ENCODE results near the gene HMGN1. TPM values are rescaled to one million over a fixed set of nuclear protein-coding genes. Genes with fewer than 3 reads are reported as not detected.
A peak's percentile ranks its signal among the peaks of the same experiment; 100 is the strongest.

HMGN1 gene
- total RNA-seq, 1 donor from 2014 or later: 115 TPM

GRCh38 chr21:39334611-39335010 lies 14.3 kb downstream of the HMGN1 start:
- DNase-seq (ENCODE audit: low read depth): no peak

DNA sequence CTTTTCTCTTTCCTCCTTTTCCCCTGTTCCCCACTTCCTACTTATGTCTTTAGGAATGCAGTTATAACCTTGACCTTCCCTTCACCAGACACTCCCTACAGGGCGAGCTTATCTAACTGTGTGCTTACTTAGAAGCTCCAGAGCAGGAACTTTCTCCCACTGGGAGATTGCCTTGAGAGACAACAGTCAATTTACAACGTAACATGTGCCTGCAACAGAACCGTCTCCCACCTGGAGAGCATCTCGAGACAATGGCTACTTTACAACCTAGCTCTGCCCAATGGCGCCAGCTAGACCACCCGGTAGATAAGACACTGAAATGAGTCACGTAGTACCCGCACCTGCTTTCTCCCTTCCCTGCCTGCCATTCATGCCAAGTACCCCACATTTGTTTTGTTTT lies 16.7 kb downstream of the HMGN1 start:
- no peak for DNase-seq (ENCODE audit: low read depth)

DNA sequence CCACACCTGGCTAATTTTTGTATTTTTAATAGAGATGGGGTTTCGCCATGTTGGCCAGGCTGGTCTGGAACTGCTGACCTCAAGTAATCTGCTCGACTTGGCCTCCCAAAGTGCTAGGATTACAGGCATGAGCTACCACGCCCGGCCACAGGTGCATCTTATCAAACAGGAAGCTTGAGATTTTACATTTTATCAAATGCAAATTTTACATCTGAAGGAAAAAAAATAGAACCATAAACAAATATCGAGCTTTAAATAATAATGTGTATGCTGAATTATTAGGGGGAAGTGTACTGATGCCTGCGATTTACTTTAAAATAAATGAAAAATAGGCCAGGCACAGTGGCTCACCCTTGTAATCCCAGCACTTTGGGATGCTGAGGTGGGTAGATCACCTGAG lies 18.9 kb downstream of the HMGN1 start:
- DNase-seq (ENCODE audit: low read depth): no peak

- DNase-seq (ENCODE audit: low read depth): no peak
Observed at GRCh38 chr21:39327727-39328126, 21.2 kb downstream of the HMGN1 start.

- no peak for DNase-seq (ENCODE audit: low read depth)
Observed at GRCh38 chr21:39326607-39327307, 22.1 kb downstream of the HMGN1 start.

DNA sequence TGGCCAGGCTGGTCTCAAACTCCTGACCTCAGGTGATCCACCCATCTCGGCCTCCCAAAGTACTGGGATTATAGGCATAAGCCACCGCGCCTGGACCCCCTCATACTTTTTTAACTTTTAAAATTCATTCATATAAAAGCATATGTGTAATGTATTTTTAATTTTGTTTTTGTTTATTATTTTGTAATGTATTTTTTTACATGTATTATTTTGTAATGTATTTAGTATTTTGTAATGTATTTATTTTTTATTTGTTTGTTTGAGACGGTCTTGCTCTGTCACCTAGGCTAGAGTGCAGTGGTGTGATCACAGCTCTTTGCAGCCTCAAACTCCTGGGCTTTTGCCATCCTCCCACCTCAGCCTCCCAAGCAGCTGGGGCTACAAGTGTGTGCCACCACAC lies 23.4 kb downstream of the HMGN1 start:
- DNase-seq (ENCODE audit: low read depth): no peak

DNA sequence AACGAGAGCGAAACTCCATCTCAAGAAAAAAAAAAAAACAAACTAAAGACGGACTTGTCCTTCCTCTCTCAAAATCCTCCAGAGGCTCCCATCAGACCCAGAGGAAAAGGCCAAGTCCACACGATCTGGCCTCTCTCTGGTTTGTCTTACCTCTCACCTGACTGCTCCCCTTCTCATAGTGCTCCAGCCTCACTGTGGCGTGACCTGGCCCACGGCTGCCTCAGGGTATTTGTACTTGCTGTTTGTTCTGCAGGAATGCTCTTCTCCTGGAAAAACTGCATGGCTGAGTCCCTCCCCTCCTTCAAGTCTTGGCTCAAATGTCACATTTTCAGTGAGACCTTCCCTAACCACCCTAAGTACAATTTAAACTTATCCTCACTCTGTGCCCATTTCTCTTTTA lies 27.5 kb downstream of the HMGN1 start:
- no peak for DNase-seq (ENCODE audit: low read depth)

- DNase-seq (ENCODE audit: low read depth): peak; percentile 31
Observed at GRCh38 chr21:39319814-39320332, 29.0 kb downstream of the HMGN1 start.

DNA sequence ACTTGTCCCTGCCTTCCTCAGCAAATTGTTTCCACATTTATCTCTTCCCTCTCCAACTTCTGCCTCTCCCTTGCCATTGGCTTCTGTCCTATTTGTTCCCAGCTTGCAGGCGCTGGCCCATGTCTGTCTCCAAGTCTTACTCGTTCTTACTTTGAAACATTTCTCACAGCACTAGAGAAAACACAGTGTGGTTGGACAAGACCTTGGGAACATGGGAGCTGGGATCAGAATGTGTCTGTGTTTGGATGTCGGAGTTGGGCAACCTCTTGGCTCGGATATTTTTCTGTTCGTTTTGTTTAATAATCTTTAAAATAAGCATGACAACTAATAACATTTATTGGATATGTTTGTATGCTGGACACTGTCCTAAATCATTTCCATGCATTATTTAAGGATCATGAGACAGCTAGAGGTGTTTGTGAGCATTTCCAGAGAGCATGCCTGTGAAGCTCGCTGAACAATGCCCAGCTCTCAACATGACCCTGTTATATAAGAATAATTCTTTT lies 29.6 kb downstream of the HMGN1 start:
- DNase-seq (ENCODE audit: low read depth): peak; percentile 83

- DNase-seq (ENCODE audit: low read depth): no peak
Observed at GRCh38 chr21:39318091-39318959, 30.6 kb downstream of the HMGN1 start.

GRCh38 chr21:39317134-39318090 lies 31.5 kb downstream of the HMGN1 start:
- no peak for DNase-seq (ENCODE audit: low read depth)

GRCh38 chr21:39316729-39317128 lies 32.2 kb downstream of the HMGN1 start:
- no peak for DNase-seq (ENCODE audit: low read depth)

DNA sequence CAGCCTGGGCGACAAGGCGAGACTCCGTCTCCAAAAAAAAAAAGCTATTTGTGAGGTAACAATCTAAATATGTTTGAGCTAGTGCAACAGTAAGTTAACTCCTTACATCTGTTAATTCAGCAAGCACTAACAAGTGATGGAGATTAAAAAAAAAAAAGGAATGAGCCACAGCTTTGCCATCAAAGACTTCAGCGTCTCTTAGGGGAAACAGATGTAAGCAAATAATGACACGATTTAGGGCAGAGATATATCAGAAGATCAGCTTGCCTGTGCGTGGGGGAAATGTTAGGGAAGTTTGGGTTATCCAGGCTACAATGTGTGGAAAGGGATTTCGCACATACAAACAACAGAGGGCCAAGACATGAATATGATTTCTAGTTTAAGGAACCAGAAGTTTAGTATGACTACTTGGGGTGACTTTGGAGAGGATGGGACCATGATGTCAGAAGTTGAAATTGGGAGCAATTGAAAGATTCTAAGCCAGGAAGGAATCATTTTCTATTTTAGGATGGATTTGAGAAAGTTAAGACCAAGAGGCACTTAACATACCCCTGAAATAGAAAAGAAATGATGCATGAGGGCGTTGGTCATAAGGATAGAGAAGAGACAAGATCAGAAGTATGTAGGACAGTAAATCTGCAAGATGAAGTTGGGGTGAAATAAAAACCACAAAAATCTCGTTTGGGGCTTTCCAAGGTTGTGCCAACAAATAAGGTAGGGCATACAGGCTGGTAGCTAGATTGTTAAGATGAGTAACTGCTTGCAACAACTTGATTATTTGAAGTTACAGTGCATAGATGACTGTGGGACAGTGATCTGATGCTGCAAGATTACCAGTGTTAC lies 33.1 kb downstream of the HMGN1 start:
- DNase-seq (ENCODE audit: low read depth): peak; percentile 55

GRCh38 chr21:39314143-39315027 lies 34.5 kb downstream of the HMGN1 start:
- DNase-seq (ENCODE audit: low read depth): peak; percentile 58

DNA sequence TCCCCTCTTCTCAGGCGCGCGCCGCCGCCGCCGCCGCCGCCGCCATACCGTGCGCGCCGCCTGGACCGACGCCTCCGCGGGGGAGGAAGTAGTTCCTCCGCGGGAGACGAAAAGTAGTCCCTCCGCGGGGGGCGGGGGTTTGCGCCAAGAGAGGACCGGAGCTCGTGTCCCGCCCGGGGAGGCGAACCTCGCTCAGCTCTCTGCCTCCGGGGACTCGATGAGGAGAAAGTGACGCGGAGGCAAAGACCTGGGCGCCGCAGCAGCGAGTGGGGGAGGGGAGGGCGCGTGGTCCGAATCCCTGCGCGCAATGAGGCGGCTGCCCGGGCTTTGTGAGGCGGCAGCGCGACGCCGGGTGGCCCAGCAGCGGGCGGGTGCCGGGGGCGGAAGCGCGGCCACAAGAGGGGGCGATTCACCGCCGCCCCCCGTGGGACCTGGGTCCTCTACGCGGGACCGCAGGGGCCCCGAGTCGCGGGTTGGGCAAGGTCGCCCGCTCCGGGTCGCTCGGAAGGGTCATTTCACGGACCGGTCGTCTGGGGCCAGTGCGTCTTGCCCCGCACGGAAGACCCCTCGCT lies 35.2 kb downstream of the HMGN1 start, which contains the start of gene BRWD1:
Gene BRWD1, minus strand, starts transcription at position 62 of the 572 bp plus-strand sequence. CDS start 141 bp downstream, outside the sequence.
- peak; percentile 90 for DNase-seq (ENCODE audit: low read depth)

- DNase-seq (ENCODE audit: low read depth): no peak
Observed at GRCh38 chr21:39313042-39313570, 35.8 kb downstream of the HMGN1 start.

GRCh38 chr21:39312112-39313041 lies 36.5 kb downstream of the HMGN1 start:
- DNase-seq (ENCODE audit: low read depth): peak; percentile 89

All from myocyte (in vitro differentiated cells).